HL-60/S4 treated with phorbol 12-myristate 13-acetate at 8.2 ng/mL for 4 days and 3 days (cell line): Measurements from ENCODE around the gene FAM83F.

ENCODE experiments used
- in situ Hi-C: fragments of 300-500 bp; cut with MboI; formaldehyde crosslinking; loops from 2 replicates; pipeline ENCODE4 v1.15.0; 2022; ENCODE audit warnings: low sequenced_read_pairs

FAM83F gene

GRCh38 chr22:39965748-39966147 is 29.0 kb upstream of the FAM83F start:
- in situ Hi-C loops: no loop called here

DNA sequence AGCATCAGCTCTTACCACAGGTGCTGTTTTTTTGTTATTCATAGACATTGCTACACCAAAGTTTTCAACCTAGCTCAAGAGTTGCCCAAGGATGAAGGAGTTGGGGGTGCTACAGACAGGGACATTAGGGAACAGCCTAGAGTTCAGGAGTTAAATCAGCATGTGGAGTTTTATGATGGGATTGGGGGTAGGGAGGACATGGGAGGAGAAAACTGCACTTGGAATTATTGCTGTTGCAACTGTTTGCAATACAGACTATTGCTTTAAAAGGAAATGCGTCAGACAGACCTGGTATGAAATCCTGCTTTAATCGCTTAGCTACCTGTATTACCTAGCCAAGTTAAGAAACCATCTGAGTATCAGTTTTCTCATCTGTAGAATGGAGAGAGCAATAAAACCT is 28.3 kb upstream of the FAM83F start:
- in situ Hi-C loops: no loop called here

DNA sequence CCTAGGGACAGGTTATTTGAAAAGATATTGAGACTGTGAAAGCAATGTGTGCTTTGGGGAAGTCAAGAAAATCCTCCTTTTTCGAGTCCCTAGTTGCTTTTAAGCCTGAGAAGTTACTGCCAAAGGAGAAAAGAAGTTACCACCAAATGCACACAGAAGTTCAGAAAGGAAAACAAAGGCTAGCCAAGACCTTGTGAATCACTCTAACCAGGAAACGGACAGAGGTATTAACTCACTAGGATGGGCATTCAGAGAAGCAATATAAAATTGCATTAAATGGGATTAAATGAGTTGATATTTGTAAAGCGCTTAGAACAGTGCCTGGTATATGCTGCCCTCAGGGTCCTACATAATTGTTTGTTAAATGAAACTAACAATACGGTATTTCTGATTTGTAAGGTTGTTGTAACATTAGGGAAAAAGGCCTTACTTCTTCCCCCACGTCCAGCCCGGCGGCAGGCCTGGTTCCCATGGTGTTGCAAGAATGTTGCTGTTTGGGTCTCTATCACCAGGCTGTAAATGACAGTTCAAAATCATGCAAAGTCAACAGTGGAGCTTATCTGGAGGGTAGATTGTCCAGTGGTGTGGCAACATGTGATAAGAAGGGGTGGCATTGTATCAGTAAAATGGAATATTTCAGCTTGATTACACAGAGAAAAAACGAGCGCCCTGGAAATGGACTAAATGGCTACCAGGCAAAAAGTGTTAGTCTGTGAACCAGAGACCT is 27.5 kb upstream of the FAM83F start:
- in situ Hi-C loops: no loop called here

DNA sequence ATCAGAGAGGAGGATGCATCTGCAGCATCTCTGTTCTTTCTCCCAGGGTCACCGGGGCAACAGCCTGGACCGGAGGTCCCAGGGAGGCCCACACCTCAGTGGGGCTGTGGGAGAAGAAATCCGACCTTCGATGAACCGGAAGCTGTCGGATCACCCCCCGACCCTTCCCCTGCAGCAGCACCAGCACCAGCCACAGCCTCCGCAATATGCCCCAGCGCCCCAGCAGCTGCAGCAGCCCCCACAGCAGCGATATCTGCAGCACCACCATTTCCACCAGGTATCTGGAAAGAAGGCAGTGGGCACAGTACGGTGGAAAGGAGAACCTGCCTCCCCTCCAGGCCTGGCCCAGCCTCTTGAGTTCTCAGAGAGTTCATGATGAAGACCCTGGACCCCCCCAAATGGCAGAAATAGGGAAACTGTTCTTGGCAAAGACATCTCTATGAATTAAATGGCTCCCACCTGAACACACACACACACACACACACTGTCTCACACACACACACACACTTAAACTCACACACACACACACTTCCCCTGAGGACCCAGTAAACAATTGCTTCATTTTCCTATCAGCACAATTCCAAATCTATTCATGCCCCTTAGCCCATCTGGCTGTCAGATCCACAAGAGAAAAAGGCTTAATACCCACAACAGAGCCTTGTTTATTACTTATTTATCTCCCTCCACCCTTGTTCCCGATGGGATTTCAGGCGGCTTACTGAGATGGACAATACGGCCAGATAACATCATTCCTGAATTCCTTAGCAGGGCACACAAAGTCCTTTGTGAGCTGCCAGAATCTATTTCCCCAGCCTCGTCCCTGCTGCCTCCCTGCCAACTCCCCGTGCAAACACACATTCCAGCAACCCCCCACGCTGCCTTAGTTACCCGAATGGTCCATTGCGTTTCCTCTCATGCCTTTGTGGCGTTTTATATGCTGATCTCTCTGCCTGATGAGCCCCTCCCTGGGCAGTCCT is 26.5 kb upstream of the FAM83F start:
- in situ Hi-C loops: no loop called here

DNA sequence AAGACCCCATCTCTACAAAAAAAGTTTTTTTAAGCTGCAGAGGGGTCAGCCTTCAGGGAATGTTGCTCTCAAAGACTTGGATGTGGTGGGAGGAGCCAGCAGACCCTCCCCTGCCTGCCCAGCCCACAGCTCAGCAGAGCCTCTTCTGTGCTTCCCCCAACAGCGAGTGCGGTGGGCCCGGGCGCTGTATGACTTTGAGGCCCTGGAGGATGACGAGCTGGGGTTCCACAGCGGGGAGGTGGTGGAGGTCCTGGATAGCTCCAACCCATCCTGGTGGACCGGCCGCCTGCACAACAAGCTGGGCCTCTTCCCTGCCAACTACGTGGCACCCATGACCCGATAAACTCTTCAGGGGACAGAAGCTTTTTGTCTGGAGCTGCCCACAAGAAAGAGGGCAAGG is 24.0 kb upstream of the FAM83F start:
- in situ Hi-C loops: no loop called here

GRCh38 chr22:39972641-39973040 is 22.1 kb upstream of the FAM83F start:
- in situ Hi-C loops: no loop called here

DNA sequence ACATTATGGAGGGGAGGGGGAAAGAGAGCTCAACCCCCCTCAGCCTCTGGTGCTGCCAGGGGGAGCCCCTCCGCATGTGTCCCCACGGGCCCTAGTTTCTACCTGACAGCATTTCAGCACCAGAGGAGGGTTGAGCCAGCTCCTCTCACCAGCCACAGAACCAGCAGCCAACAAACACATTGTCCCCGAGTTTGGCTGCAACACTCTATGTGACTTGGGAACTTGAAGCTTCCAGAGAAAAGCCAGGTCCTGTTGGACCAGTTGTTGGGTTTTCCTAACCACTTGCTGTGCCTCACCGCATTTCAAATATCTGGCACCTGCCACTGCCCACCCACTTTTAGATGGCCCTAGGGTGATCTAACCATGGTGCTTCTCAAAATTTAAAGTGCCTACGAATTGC is 21.1 kb upstream of the FAM83F start:
- in situ Hi-C loops: no loop called here

DNA sequence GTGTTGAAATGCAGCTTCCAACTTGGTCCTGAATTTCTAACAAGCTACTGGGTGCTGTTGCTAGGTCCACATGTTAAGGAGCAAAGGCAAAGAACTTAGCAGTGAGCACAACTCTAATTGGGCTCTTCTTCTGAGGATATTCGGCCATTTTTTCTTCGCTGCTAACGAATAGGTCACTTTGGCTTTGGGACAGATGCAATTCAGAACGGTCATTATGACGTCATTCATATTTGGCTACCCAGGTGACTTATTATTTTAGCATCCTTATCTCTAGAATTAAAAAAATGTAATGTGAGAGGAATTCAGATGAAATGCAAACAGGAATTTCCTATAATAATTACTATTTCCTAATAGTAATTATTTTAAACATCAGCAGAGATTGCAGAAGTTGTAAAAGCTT is 20.7 kb upstream of the FAM83F start:
- in situ Hi-C loops: no loop called here

DNA sequence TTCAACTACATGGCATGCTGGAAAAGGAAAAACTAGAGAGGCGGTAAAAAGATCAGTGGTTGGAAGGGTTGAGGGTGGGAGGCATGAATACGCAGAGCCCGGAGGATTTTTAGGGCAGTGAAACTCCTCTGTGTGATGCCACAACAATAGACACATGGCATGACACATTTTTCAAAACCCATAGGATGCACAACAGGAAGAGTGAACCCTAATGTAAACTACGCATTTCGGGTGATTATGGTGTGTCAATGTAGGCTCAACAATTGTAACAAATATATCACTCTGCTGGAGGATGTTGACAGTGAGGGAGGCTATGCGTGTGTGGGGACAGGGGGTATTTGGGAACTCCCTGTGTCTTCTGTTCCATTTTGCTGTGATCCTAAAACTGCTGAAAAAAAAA is 15.7 kb upstream of the FAM83F start:
- in situ Hi-C loops: no loop called here

- in situ Hi-C loops: no loop called here
Measured at GRCh38 chr22:39979458-39979857, 15.3 kb upstream of the FAM83F start.

GRCh38 chr22:39980596-39980995 is 14.2 kb upstream of the FAM83F start:
- in situ Hi-C loops: no loop called here

DNA sequence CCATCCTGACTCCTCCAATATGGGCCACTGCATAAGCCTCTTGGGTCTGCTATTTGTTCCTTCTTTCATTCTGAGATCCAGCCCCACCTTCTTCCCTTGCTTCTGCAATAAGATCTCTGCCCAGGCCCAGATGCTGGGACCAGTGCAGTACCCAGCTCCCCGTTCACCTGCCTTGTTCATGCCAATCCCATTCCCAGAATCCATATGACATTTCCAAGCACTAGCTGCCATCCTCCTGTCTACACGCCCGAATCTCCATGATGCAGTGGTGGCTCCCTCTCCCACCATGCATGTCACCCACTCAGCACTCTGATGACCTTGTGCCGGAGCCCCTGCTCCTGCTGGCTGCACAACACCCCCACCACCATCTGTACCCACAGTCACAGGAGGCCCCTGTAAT is 11.4 kb upstream of the FAM83F start:
- in situ Hi-C loops: no loop called here

DNA sequence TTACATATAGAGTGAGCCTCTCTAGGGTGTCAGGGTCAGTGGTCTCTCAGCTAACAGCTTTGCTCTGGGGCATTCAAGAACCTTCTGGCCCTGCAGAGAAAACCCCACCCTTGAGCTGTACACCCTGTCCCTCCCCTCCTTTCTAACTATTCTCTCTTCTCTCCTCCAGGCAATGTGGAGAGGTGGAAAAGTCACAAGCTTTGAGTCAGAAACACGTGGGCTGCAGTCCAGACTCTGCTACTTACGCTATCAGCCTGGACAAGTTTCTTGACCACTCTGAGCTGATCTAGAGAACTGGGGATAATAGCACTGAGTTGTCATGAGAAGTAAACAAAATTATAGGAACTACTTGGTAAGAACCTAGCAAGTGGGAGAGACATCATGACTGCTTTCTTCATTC is 10.7 kb upstream of the FAM83F start:
- in situ Hi-C loops: no loop called here

DNA sequence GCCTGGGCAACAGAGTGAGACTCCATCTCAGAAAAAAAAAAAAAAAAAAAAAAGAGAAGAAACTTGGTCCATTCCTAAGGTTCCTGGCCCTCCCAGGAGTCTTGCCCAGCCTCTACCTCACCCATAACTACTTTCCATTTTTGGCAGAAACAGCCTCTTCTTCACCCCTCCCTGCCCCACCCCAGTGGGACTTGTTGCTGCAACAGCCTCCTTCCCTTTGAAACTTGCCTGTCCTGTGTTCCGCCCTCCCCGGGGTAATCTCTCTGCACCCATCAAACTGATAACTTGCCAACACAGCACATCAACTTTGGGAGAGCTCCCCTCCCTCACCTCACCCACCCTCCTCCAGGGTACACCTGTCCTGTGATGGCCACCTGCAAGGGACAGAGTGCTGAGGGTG is 10.0 kb upstream of the FAM83F start:
- in situ Hi-C loops: no loop called here

DNA sequence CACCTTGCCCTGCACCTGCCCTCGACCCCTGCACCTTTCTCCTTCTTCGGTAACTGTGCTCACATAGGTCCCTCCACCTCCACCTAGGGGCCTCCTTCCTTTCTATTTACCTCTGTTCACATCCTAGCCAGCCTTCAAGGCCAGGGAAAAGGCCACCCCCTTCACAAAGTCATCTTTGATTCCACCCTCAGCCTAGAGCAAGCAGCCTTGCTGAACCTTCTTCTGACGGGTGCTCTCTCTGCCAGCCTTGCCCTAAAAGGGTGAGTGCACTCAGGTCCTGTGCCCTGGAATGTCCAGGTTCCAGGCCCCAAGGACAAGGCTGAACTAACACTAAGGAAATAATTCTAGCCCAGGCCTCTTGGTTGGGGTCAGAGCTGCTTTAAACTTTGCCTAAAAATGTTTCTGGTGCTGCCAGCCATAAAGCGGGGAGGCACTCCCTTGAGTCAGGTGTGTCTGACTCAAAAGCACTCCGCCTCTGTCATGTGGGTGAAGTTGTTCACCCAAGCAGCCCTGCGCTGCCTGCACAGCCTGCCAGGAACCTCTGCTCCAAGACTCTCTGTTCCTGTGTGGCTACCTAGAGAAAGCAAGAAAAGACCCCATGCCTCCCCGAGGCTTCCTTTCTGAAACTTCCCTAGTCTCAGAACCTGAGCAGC is 9.2 kb upstream of the FAM83F start:
- in situ Hi-C loops: no loop called here

DNA sequence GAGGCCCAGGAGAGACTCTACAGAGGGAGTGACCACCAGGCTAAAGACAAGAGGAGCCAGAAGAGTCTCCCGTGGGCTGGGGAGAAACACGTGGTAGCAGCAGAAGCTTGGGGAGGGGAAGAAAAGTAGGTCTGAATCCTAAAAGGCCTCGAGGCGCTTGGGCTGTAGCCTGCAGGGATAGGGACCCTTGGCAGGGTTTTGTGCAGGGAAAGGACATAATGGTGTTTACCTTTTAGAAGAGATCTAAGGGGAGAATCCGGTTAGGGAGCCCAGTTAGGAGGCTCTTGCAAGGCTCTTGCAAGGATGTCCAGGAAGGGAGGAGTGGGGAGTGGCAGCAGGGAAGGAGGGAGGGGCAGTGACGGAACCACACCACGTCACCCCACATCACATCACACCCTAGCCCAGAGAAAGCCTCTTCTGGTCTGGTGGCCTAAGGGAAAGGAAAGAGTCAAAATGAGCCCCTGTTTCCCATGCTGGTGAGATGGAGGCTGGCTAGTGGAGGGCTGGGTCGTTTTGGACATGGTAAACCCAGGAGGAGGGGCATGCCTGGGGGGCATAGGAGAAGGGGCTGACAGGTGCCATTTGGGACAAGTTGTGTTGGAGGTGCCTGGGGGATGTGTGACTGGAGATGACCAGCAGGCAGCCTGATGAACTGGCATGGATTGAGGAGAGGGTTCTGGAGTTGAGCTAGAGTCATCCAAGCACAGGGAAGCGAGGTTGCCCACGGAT is 6.2 kb upstream of the FAM83F start:
- in situ Hi-C loops: no loop called here

DNA sequence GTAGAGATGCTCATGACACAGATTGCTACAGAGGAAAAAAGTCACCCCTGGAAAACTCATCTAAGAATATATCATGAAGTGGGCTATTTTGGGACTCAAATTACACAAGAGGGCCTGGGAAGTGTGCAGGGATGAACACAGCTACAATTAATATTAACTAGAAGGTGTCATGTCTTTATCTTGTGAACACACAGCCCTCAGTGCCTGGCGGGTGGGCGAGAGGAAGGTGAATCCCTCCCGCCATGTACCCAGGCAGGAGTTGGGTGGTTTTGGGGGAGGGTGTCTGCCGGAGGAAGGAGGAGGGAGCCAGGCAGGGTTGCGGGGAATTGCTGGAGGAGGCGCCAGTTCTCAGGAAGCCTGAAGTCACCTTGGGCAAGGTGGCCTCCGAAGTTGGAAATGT is 5.1 kb upstream of the FAM83F start:
- in situ Hi-C loops: no loop called here

GRCh38 chr22:39990686-39991085 is 4.1 kb upstream of the FAM83F start:
- in situ Hi-C loops: no loop called here

GRCh38 chr22:39991159-39991860 is 3.4 kb upstream of the FAM83F start:
- in situ Hi-C loops: no loop called here

GRCh38 chr22:39992088-39992826 is 2.5 kb upstream of the FAM83F start:
- in situ Hi-C loops: no loop called here
